Activated naive CD8-positive, alpha-beta T cell treated with anti-CD3 and anti-CD28 coated beads for 36 hours (primary cell): ENCODE results near the gene EXOSC6. TPM values are rescaled to one million over a fixed set of nuclear protein-coding genes. Genes with fewer than 3 reads are reported as not detected.
"Not testable (repeated sequence)": the region's sequence is repeated elsewhere in the genome, so short reads cannot be mapped to it uniquely, and the experiment has no call there.

Experiments
- DNase-seq: peaks from one replicate; pipeline ENCODE4 v3.0.0; 2021
- H3K27ac Mint-ChIP-seq: one replicate; pipeline ENCODE4 v1.8.0; 2022; ENCODE audit warnings: mild to moderate bottlenecking, moderate library complexity, mixed read lengths
- H3K27me3 Mint-ChIP-seq: one replicate; pipeline ENCODE4 v1.8.0; 2022; ENCODE audit warnings: mild to moderate bottlenecking, mixed read lengths
- H3K36me3 Mint-ChIP-seq: one replicate; pipeline ENCODE4 v1.8.0; 2021; ENCODE audit warnings: mild to moderate bottlenecking, mixed read lengths
- H3K4me1 Mint-ChIP-seq: one replicate; pipeline ENCODE4 v1.8.0; 2021; ENCODE audit warnings: mixed read lengths
- H3K4me3 Mint-ChIP-seq: one replicate; pipeline ENCODE4 v1.8.0; 2022; ENCODE audit warnings: mild to moderate bottlenecking, moderate library complexity, mixed read lengths
- H3K9me3 Mint-ChIP-seq: one replicate; pipeline ENCODE4 v1.8.0; 2022; ENCODE audit warnings: mixed read lengths
- total RNA-seq, 2 experiments: library from RNA; stranded (reverse); gene quantifications; one replicate each; pipeline ENCODE4 v1.2.3, GENCODE V29; 2021

EXOSC6 gene
- total RNA-seq, 2 experiments from 2014 or later = 34.9 to 35.5 TPM

DNA sequence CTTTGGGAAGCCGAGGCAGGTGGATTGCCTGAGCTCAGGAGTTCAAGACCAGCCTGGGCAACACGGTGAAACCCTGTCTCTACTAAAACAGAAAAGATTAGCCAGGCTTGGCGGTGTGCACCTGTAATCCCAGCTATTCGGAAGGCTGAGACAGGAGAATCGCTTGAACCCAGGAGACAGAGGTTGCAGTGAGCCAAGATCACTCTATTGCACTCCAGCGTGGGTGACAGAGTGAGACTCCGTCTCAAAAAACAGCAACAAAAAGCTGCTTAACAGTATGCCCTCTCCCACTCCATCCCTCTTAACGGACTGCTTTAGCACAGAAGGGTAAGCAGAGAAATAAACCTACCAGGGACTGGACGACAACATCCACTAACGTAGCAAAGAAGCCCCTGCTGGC lies 16.2 kb upstream of the EXOSC6 start:
- DNase-seq, H3K27ac Mint-ChIP-seq, H3K4me3 Mint-ChIP-seq, H3K27me3 Mint-ChIP-seq, H3K4me1 Mint-ChIP-seq, H3K9me3 Mint-ChIP-seq: not testable (repeated sequence)
- H3K36me3 Mint-ChIP-seq = peaks cover 32% of the 10 kb centered on the region

DNA sequence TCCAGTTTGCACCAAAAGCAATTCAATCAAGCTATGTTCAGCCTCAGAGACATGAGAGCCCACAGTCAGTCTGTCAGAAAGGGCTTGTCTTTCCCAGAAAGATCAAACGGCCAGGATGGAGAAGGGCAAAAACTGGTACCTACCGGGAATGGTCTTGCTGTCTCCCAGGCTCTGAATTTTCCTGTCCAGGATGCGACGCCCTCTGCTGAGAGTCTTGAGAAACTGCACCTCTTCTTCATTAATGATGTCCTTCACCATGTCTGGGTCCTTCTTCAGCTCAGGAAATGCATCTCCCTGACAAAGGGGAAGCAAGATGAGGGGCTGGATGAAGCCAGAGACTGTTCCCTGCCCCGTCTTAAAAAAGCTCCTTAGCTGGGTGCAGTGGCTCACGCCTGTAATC lies 15.8 kb upstream of the EXOSC6 start:
- Mint-ChIP-seq H3K4me3 (no peak overlapping the region), H3K36me3 (peaks cover 31% of the 10 kb centered on the region), H3K27me3 (no peaks in the 10 kb centered on the region), H3K4me1 (no peaks in the 10 kb centered on the region), H3K27ac (no peak overlapping the region), H3K9me3 (no peaks in the 10 kb centered on the region)
- no peak for DNase-seq

DNA sequence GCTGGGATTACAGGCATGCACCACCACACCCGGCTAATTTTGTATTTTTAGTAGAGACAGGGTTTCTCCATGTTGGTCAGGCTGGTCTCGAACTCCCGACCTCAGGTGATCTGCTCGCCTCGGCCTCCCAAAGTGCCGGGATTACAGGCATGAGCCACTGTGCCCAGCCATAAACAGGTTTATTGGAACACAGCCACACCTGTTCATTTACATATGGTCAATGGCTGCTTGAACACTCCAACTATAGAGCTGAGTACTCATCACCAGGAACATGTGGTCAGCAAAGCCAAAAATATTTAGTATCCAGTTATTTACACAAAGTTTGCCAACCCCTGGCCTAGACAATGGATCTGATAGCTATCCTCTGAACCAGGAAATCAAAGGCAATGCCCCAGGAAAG lies 8.2 kb upstream of the EXOSC6 start:
- H3K4me1 Mint-ChIP-seq, H3K4me3 Mint-ChIP-seq, DNase-seq, H3K27me3 Mint-ChIP-seq, H3K9me3 Mint-ChIP-seq, H3K27ac Mint-ChIP-seq: not testable (repeated sequence)
- H3K36me3 Mint-ChIP-seq = peaks cover 16% of the 10 kb centered on the region

DNA sequence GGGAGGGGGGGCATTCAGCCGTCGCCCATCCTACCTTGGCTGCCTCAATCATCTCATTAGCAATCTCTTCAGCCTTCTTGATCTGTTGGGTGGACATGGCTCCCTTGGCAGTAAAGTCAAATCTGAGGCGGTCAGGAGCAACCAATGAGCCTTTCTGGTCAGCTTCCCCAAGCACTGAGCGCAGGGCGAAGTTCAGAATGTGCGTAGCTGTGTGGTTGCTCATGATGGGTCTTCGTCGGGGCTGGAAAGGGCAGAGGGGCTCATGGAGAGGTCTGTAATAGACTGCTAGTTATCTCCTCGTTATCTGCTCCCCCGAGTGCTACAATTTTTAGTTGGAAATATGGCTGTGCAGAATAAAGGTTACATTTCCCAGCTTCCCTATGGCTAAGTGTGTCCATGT lies 7.2 kb upstream of the EXOSC6 start:
- Mint-ChIP-seq H3K27me3 (no peaks in the 10 kb centered on the region), H3K9me3 (no peaks in the 10 kb centered on the region), H3K4me3 (no peak overlapping the region), H3K36me3 (peaks cover 16% of the 10 kb centered on the region), H3K4me1 (no peaks in the 10 kb centered on the region), H3K27ac (no peak overlapping the region)
- DNase-seq = no peak

DNA sequence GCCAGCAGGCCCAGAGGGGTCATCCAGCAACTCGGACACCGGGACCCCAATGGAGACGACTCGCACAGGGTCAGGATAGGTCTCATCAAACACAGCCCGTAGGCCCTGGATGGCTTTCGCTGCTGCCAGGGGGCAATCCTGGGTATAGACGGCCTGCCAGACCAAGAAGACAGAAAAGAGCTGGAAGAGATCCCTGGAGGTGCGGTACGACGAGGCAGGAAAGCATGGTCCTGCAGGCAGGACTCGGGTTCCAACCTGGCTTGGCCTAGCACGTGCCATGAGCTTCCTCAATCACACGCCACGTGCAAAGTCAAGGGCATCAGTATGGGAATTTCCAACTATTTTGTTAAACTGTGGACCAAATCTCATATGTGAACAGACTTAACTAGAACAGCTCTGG lies 6.3 kb upstream of the EXOSC6 start:
- Mint-ChIP-seq H3K36me3 (peaks cover 20% of the 10 kb centered on the region), H3K27ac (no peak overlapping the region), H3K9me3 (no peaks in the 10 kb centered on the region), H3K4me3 (no peak overlapping the region), H3K4me1 (no peaks in the 10 kb centered on the region), H3K27me3 (no peaks in the 10 kb centered on the region)
- no peak for DNase-seq

DNA sequence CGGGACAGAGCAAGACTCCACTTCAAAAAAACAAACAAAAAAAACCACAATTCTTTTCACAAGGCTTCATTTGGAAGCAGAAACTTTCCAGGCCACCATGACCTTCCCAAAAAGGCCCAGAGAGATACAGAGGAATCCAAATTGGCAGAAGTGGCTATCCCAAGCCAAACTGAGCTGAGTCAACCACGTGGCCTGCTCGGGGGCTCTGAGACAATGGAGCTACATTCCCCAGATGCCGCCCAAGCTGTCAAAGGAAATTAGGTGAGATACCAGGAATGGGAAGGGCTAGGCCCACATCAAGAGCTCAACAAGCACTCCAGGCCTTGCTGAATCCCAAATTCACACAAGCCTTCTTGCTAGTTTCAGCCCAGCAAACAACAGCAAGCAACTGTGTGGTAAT lies 5.7 kb upstream of the EXOSC6 start:
- no peak overlapping the region for H3K27ac Mint-ChIP-seq
- H3K27me3 Mint-ChIP-seq = no peaks in the 10 kb centered on the region
- no peak overlapping the region for H3K4me3 Mint-ChIP-seq
- H3K36me3 Mint-ChIP-seq = peaks cover 23% of the 10 kb centered on the region
- H3K9me3 Mint-ChIP-seq = no peaks in the 10 kb centered on the region
- H3K4me1 Mint-ChIP-seq = peaks cover 2% of the 10 kb centered on the region
- no peak for DNase-seq

DNA sequence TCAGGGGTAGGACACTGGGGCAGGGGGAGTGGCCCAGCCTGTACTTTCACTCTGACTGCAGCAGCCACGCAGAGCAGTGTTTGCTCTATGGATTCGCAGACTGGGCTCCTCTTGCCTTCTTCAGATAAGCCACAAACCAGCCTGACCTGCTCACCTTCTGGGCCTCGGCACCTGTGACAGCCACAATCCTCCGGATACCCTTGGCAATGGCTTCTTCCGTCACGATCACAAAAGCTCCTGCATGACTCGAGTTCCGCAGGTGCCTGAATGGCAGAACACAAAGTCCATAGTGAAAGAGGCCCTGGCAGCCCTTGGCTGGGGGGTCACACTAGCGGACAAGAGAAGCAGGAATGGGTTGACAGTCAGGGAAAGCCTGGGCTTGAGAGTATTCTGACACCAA lies 3.8 kb upstream of the EXOSC6 start:
- Mint-ChIP-seq H3K4me3 (no peak overlapping the region), H3K27me3 (peaks cover 3% of the 10 kb centered on the region), H3K36me3 (peaks cover 26% of the 10 kb centered on the region), H3K4me1 (peaks cover 4% of the 10 kb centered on the region), H3K9me3 (no peaks in the 10 kb centered on the region), H3K27ac (no peak overlapping the region)
- DNase-seq = no peak

DNA sequence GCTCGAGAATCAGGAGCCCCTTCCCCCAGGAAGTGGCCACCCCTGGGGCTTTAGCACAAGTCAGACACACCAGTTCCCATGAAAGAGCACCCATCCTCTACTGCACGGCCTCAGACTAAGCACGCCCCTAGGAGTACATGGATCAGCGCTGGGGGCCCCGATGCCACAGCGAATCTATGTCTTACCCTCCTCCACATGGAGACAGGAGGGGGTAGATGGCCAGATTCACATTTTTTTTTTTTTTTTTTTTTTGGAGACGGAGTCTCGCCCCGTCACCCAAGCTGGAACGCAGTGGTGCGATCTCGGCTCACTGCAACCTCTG lies 3.2 kb upstream of the EXOSC6 start:
- peaks cover 7% of the 10 kb centered on the region for H3K4me1 Mint-ChIP-seq
- peaks cover 3% of the 10 kb centered on the region for H3K27me3 Mint-ChIP-seq
- DNase-seq = no peak
- no peak overlapping the region for H3K27ac Mint-ChIP-seq
- no peak overlapping the region for H3K4me3 Mint-ChIP-seq
- H3K36me3 Mint-ChIP-seq = peaks cover 29% of the 10 kb centered on the region
- no peaks in the 10 kb centered on the region for H3K9me3 Mint-ChIP-seq

DNA sequence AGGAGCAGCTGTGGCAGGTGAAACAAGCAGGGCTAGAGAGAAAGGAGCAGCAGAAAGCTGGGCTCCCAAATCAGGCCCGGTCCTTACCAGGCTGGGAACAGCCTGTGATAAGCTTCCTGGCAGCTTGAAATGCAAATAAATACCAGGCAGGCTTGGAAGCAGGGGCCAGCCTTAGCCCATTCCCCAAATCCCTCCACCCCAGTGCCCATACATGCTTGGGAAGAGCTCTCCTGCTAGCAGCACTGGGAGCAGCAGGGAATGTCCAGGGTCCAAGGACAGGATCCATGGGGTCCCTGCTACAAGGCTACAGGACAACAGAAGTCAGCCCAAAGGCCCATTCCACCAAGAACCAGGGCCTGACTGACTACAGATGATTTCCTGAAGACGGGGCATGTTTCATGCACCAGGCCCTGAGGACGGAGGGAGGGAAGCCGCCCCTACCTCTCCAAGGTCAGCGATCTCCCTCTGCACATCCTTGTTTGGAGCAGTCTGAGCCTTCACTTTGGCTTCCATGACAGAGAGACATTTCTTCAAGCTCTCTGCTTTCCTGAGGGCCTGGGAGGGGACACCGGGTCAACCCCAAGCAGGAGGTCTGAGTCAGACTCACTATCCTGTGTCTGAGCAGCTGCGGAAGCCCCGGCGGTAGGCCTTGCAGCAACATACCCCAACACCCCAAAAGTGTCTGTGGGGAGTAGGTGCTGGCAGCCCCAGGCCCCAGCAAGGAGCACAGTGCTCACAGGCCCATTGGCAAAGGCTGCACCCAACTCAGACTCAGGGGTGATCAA lies 2.6 kb upstream of the EXOSC6 start:
- Mint-ChIP-seq H3K4me3 (no peak overlapping the region), H3K4me1 (peaks cover 11% of the 10 kb centered on the region), H3K27ac (peak overlapping the region; percentile 58), H3K36me3 (peaks cover 33% of the 10 kb centered on the region), H3K27me3 (peaks cover 3% of the 10 kb centered on the region), H3K9me3 (no peaks in the 10 kb centered on the region)
- DNase-seq = no peak

DNA sequence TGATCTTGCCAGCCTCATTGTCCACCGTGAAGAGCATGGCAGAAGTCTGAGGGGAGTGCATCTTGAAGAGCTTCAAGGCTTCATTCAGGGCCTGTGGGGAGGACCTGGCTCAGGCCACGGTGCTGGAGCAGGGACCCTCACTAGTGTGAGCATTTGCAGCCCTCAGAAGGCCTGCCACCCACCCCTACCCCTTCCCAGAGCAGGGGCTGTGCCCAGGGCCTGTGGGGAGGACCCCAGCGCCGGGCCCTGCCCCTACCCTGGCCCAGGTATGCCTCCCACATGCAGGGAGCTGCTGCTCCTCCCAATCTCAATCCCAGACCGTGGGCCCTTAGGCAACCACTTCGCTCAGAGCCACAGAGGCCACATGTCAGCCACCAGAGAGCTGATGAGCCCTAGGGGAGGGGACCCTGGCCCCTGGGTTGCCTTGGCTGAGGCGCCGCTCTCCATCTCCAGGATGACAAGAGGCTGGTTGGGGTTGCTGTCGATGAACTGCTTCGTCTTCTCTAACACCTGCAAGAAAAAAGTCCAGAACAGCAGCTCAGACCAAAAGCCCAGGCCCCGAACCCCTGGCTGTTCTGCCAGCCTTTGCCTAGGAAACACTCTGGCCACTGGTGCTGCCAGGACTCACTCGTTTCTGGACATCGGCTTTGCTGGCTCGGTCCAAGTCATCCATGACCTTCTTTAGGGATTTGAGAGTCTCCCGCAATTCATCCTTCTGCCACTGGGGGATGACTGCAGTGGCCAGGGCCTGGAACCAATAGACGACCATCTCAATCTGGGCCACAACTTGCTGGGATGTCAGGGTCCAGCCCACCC lies 1.8 kb upstream of the EXOSC6 start:
- Mint-ChIP-seq H3K9me3 (no peaks in the 10 kb centered on the region), H3K27me3 (peaks cover 3% of the 10 kb centered on the region), H3K36me3 (peaks cover 30% of the 10 kb centered on the region), H3K27ac (peak overlapping the region; percentile 58), H3K4me1 (peaks cover 14% of the 10 kb centered on the region), H3K4me3 (no peak overlapping the region)
- peak; percentile 38 for DNase-seq

DNA sequence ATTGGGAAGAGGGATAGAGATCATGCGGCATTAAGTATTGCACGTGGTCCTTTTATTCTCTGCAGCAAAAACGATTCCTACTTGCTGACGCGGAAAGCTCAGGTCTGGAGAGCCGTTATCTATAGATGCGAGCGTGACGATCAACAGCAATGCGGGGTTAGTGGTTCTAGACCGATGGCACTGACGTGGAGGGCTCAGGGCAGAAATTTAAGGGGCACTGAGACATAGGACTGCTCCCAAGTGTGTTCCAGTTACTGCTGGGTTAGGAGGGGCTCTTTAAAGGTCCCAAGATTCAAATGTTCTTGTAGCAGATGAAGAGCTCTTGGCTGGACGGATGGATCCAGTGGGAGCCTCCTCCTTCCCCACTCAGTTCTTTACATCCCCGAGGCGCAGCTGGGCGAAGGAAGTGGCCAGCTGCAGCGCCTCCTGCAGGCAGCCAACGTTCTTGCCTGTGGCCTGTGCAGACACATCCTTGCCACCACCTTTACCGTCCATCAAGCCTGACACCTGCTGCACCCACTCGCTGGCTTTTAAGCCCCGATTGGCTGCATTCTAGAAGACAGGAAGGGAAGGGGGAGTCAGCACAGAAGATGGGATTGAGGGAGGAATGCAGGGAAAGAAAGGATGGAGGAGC lies 732 bp upstream of the EXOSC6 start:
- Mint-ChIP-seq H3K36me3 (peaks cover 30% of the 10 kb centered on the region), H3K4me3 (peak overlapping the region; percentile 85), H3K4me1 (peaks cover 19% of the 10 kb centered on the region), H3K27me3 (peaks cover 3% of the 10 kb centered on the region), H3K27ac (peak overlapping the region; percentile 91), H3K9me3 (no peaks in the 10 kb centered on the region)
- DNase-seq = peak; percentile 33

DNA sequence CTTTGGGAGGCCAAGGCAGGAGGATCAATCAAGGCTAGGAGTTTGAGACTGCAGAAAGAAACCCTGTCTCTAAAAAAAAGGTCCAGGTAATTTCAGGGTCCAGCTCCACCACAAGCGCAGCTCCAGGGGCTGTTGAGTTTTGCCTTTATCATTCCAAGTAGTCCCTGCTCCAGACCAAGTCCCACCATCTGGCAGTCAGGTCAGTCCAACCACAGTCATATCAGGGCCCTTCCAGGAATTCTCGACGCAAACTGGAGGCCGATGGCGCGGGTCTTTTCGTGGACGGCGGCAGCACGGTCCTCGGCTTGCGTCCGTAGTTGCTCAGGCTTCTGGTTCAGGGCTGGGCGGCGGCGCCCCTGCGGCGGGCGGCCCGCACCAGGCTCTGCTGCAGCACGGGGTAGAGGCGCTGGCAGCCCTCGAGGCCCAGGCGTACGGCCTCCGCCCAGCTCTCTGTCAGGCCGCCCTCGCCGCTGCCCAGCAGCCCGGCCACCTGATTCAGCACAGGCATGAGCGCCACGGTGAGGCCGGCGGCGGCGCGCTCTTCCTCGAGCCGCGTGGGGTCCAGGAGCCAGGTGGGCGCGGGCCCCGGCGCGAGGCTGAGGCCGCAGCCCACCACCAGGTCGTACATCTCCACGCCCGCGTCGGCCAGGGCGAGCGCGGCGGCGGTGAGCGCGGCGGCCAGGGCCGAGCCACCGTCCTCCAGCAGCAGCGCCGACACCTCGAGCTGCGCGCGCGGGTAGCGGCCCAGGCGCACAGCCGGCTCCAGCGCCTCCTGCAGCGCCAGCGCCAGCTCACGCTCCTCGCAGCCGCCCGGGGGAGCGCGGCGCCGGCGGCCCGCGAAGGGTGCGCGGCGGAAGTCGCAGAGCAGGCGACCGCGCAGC lies 752 bp downstream of the EXOSC6 start:
- peak overlapping the region; percentile 89 for H3K4me3 Mint-ChIP-seq
- H3K27ac Mint-ChIP-seq = peak overlapping the region; percentile 84
- H3K9me3 Mint-ChIP-seq = no peaks in the 10 kb centered on the region
- peak; percentile 45 for DNase-seq
- H3K36me3 Mint-ChIP-seq = peaks cover 30% of the 10 kb centered on the region
- H3K27me3 Mint-ChIP-seq = peaks cover 3% of the 10 kb centered on the region
- peaks cover 26% of the 10 kb centered on the region for H3K4me1 Mint-ChIP-seq

DNA sequence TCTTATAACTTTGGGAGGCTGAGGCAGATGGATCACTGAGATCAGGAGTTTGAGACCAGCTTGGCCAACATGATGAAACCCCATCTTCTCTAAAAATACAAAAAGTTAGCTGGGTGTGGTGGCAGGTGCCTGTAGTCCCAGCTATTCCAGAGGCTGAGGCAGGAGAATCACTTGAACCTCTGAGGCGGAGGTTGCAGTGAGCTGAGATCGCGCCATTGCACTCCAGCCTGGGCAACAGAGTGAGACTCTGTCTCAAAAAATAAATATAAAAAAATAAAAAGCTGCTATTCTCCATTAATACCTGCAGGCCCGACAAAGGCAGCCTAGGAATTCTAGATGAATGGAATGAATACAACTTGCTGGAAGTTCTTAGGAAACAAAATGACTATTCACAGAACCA lies 2.0 kb downstream of the EXOSC6 start:
- DNase-seq, H3K9me3 Mint-ChIP-seq, H3K27me3 Mint-ChIP-seq: not testable (repeated sequence)
- Mint-ChIP-seq H3K36me3 (peaks cover 30% of the 10 kb centered on the region), H3K4me3 (peak overlapping the region; percentile 89), H3K4me1 (peaks cover 31% of the 10 kb centered on the region), H3K27ac (peak overlapping the region; percentile 66)

DNA sequence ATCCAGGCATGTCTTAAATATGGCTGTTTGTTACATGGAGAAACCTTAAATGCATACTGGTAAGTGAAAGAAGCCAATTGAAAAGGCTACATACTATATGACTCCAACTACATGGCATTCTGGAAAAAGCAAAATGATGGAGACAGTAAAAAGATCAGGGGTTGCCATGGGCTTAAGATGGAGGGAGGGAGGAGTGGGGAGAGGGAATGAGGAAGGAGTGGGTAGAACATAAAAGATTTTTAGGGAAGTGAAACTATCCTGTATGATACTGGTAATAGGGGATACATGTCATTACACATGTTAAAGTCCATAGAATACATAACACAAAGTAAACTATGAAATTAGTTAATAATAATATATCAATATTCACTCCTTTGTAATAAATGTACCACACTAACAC lies 13.0 kb downstream of the EXOSC6 start:
- H3K4me3 Mint-ChIP-seq, H3K27ac Mint-ChIP-seq, DNase-seq, H3K4me1 Mint-ChIP-seq, H3K36me3 Mint-ChIP-seq, H3K9me3 Mint-ChIP-seq, H3K27me3 Mint-ChIP-seq: not testable (repeated sequence)

DNA sequence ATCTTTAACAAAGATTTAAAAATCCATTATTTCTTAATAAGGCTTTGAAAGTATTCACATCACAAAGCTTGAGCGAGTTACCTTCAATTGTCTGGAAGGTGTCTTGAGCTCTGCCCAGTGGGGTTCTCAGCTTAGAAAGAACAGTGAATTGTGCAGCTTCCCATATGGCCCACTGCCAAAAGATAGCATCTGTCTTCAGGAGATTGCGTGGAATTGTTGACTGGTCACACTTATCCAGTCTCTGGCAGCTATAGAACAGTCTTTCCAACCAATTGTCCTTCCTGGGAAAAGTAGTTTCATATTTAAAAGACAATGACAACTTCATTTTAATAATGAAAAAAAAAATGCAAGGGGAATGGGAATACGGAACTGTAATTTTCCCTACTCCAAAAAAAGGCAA lies 19.9 kb downstream of the EXOSC6 start:
- not testable (repeated sequence) for H3K27ac Mint-ChIP-seq, H3K4me1 Mint-ChIP-seq, H3K9me3 Mint-ChIP-seq, H3K27me3 Mint-ChIP-seq, DNase-seq, H3K4me3 Mint-ChIP-seq
- H3K36me3 Mint-ChIP-seq = peaks cover 11% of the 10 kb centered on the region
